Measurements from ENCODE around the gene RBM15.

The RBM15 gene

DNA sequence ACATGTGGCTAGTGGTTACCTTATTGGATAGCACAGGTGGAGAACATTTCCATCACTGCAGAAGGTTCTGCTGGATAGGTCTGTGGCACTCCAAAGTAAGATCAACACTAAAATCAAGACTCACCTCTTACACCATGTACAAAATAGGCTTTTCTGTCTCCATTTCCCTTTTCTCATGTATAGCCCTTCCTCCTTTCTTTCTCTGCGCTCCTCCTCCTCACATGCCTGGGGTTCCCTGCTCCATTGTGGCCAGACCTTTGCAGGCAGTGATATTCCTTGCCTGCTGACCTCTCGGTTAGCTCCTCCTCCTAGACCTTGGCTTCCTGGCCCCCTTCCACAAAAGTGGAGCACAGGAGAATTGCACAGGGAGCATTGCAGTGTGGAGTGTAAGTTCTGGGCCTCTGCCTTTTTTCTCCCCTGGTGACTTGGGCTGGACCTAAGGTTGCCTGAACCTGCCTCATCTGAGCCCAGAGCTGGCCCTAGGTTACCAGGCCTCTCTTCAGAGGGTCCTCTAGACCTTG lies 33.2 kb upstream of the RBM15 start:
- Histone ChIP-seq H3K14ac (ENCODE audit: low read length) (no peak overlapping the region), H2AFZ (ENCODE audit: insufficient read depth, low read length, poor library complexity) (no peak overlapping the region), H3K18ac (ENCODE audit: low read length) (no peak overlapping the region), H3K4me1 (ENCODE audit: control insufficient read depth in 1 of 2, insufficient read depth in 2 of 2, low read length in 2 of 2) (peaks cover 0 to 2% of the 10 kb centered on the region in 2 experiments), H4K8ac (ENCODE audit: low read depth, low read length) (no peak overlapping the region), H3K23ac (ENCODE audit: low read length) (no peak overlapping the region), H2BK12ac (ENCODE audit: low read length) (no peak overlapping the region), H3K4me2 (ENCODE audit: low read length) (no peak overlapping the region), H3K79me2 (ENCODE audit: control insufficient read depth, insufficient read depth, low read length, poor library complexity) (no peaks in the 10 kb centered on the region), H3K9ac (ENCODE audit: low read length) (no peak overlapping the region), H2BK5ac (ENCODE audit: low read depth, low read length, poor library complexity) (no peak overlapping the region), H3K4me3 (ENCODE audit: low read depth, low read length) (no peak overlapping the region), H3K9me3 (ENCODE audit: insufficient read depth, low read depth, low read length) (peaks cover 3% of the 10 kb centered on the region), H3K36me3 (ENCODE audit: control insufficient read depth in 1 of 2, insufficient read depth in 2 of 2, low read length in 2 of 2) (no peaks in the 10 kb centered on the region), H3K4ac (ENCODE audit: low read depth, low read length) (no peak overlapping the region), H4K12ac (ENCODE audit: low read depth, low read length) (no peak overlapping the region), H3K79me1 (ENCODE audit: low read length) (no peaks in the 10 kb centered on the region), H2AK5ac (ENCODE audit: low read length) (no peak overlapping the region), H3K27ac (ENCODE audit: low read depth, low read length) (no peak overlapping the region), H2BK120ac (ENCODE audit: insufficient read depth, low read length, poor library complexity) (no peak overlapping the region), H3K27me3 (ENCODE audit: insufficient read depth, low read length) (no peaks in the 10 kb centered on the region), H4K91ac (ENCODE audit: low read depth, low read length) (no peak overlapping the region)
- no CpG with 5 or more reads among the region's 2 CpGs for WGBS (ENCODE audit: extremely low coverage, insufficient coverage, insufficient read length)
- no peak for DNase-seq

DNA sequence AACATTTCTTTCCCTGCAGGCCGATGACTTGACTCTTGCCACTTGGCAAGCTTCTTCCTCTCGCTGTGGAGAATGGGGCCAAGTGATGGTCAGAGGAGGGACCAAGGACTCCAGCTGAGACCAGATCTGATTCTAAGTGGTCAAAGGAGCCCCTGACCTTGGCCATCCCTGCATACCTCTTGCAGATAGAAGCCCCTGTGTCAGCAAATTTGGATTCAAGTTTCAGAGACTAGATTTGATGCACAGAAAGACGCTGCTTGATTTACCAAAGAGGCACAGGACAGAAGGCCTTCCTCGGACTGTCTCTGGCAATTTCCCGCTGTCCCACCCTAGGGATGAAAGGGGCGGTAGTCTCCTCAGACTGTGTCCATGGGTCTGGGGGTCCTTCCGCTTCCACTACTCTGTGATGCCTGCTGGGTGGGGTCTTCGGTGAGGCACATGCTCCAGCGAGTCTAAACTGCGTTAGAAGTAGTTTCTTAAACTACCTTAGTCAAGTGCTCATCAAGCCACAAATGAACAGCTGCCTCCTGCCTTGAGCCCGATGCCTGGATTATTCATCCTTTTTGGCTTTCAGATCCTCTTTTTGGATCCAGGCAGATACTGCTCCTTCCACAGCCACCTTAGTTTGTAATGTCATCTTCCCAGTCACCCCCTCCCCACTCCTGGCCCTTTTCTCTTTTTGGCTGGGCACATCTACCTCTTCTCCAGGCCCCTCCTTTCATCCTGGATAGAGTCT lies 31.8 kb upstream of the RBM15 start:
- Histone ChIP-seq H2BK120ac (ENCODE audit: insufficient read depth, low read length, poor library complexity) (no peak overlapping the region), H3K4me1 (ENCODE audit: control insufficient read depth in 1 of 2, insufficient read depth in 2 of 2, low read length in 2 of 2) (peaks cover 0 to 2% of the 10 kb centered on the region in 2 experiments), H3K9ac (ENCODE audit: low read length) (no peak overlapping the region), H3K23ac (ENCODE audit: low read length) (no peak overlapping the region), H3K27me3 (ENCODE audit: insufficient read depth, low read length) (no peaks in the 10 kb centered on the region), H4K12ac (ENCODE audit: low read depth, low read length) (no peak overlapping the region), H2AFZ (ENCODE audit: insufficient read depth, low read length, poor library complexity) (no peak overlapping the region), H3K4ac (ENCODE audit: low read depth, low read length) (no peak overlapping the region), H3K4me3 (ENCODE audit: low read depth, low read length) (no peak overlapping the region), H3K4me2 (ENCODE audit: low read length) (no peak overlapping the region), H2BK12ac (ENCODE audit: low read length) (no peak overlapping the region), H3K36me3 (ENCODE audit: control insufficient read depth in 1 of 2, insufficient read depth in 2 of 2, low read length in 2 of 2) (no peaks in the 10 kb centered on the region), H3K79me2 (ENCODE audit: control insufficient read depth, insufficient read depth, low read length, poor library complexity) (no peaks in the 10 kb centered on the region), H4K8ac (ENCODE audit: low read depth, low read length) (no peak overlapping the region), H2BK5ac (ENCODE audit: low read depth, low read length, poor library complexity) (no peak overlapping the region), H3K27ac (ENCODE audit: low read depth, low read length) (no peak overlapping the region), H3K9me3 (ENCODE audit: insufficient read depth, low read depth, low read length) (peaks cover 5% of the 10 kb centered on the region), H2AK5ac (ENCODE audit: low read length) (no peak overlapping the region), H3K14ac (ENCODE audit: low read length) (no peak overlapping the region), H3K18ac (ENCODE audit: low read length) (no peak overlapping the region), H3K79me1 (ENCODE audit: low read length) (no peaks in the 10 kb centered on the region), H4K91ac (ENCODE audit: low read depth, low read length) (no peak overlapping the region)
- DNase-seq: no peak
- WGBS (ENCODE audit: extremely low coverage, insufficient coverage, insufficient read length): no CpG with 5 or more reads among the region's 11 CpGs

DNA sequence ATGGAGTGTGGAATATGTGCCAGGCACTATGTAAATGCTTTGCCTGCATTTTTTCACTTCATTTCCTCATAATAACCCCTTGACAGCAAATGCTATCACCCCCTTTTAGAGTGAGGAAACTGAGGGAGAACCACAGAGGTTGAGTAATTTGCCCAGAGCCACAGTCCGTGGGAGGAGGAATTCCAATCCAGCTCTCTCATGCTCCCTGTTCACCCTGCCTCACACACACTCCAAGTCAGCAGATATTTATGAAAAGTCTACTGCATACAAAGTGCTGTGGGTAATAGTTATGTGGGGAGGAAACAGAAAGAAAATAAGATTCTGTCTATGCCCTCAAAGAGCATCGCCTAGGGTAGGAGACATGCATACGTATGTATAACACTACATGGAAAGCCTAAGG lies 30.9 kb upstream of the RBM15 start:
- no peaks in the 10 kb centered on the region for H3K79me1 ChIP-seq (ENCODE audit: low read length)
- no peak overlapping the region for H3K23ac ChIP-seq (ENCODE audit: low read length)
- H2AK5ac ChIP-seq (ENCODE audit: low read length): no peak overlapping the region
- no peak for DNase-seq
- WGBS (ENCODE audit: extremely low coverage, insufficient coverage, insufficient read length): no CpG with 5 or more reads among the region's 3 CpGs
- no peak overlapping the region for H3K9ac ChIP-seq (ENCODE audit: low read length)
- H3K27me3 ChIP-seq (ENCODE audit: insufficient read depth, low read length): no peaks in the 10 kb centered on the region
- no peak overlapping the region for H3K4me3 ChIP-seq (ENCODE audit: low read depth, low read length)
- H3K4me2 ChIP-seq (ENCODE audit: low read length): no peak overlapping the region
- no peak overlapping the region for H2BK120ac ChIP-seq (ENCODE audit: insufficient read depth, low read length, poor library complexity)
- H3K18ac ChIP-seq (ENCODE audit: low read length): no peak overlapping the region
- no peaks in the 10 kb centered on the region for H3K79me2 ChIP-seq (ENCODE audit: control insufficient read depth, insufficient read depth, low read length, poor library complexity)
- no peak overlapping the region for H4K8ac ChIP-seq (ENCODE audit: low read depth, low read length)
- H3K27ac ChIP-seq (ENCODE audit: low read depth, low read length): no peak overlapping the region
- no peak overlapping the region for H2BK5ac ChIP-seq (ENCODE audit: low read depth, low read length, poor library complexity)
- H2AFZ ChIP-seq (ENCODE audit: insufficient read depth, low read length, poor library complexity): no peak overlapping the region
- H3K14ac ChIP-seq (ENCODE audit: low read length): no peak overlapping the region
- H3K4me1 ChIP-seq (ENCODE audit: control insufficient read depth in 1 of 2, insufficient read depth in 2 of 2, low read length in 2 of 2): peaks cover 0 to 2% of the 10 kb centered on the region in 2 experiments
- H3K9me3 ChIP-seq (ENCODE audit: insufficient read depth, low read depth, low read length): peaks cover 6% of the 10 kb centered on the region
- H2BK12ac ChIP-seq (ENCODE audit: low read length): no peak overlapping the region
- H4K91ac ChIP-seq (ENCODE audit: low read depth, low read length): no peak overlapping the region
- H4K12ac ChIP-seq (ENCODE audit: low read depth, low read length): no peak overlapping the region
- H3K36me3 ChIP-seq (ENCODE audit: control insufficient read depth in 1 of 2, insufficient read depth in 2 of 2, low read length in 2 of 2): no peaks in the 10 kb centered on the region
- H3K4ac ChIP-seq (ENCODE audit: low read depth, low read length): no peak overlapping the region

DNA sequence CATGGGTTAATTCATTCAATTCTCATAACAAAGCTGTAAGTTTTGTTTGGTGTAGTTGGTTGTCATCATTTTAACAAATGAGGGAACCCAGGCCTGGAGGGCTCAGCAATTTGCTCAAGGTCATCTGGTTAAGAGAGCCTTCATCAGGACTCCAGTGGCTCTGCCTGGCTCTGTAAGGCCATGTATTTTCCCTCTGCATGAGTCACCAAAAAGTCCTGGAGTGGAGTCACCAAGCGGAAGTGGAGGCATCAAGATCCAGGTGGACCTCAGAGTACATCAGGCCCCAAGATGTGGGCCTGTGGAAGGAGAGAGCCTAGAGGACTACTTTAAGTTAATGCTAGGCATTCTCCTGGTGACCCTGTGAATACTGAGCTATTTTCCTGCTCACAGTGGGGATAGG lies 30.0 kb upstream of the RBM15 start:
- H2BK120ac ChIP-seq (ENCODE audit: insufficient read depth, low read length, poor library complexity): no peak overlapping the region
- H3K36me3 ChIP-seq (ENCODE audit: control insufficient read depth in 1 of 2, insufficient read depth in 2 of 2, low read length in 2 of 2): no peaks in the 10 kb centered on the region
- no peak overlapping the region for H3K4ac ChIP-seq (ENCODE audit: low read depth, low read length)
- peaks cover 6% of the 10 kb centered on the region for H3K9me3 ChIP-seq (ENCODE audit: insufficient read depth, low read depth, low read length)
- H3K4me2 ChIP-seq (ENCODE audit: low read length): no peak overlapping the region
- no peak for DNase-seq
- no peak overlapping the region for H4K12ac ChIP-seq (ENCODE audit: low read depth, low read length)
- no peaks in the 10 kb centered on the region for H3K27me3 ChIP-seq (ENCODE audit: insufficient read depth, low read length)
- no peak overlapping the region for H2AFZ ChIP-seq (ENCODE audit: insufficient read depth, low read length, poor library complexity)
- H3K27ac ChIP-seq (ENCODE audit: low read depth, low read length): no peak overlapping the region
- H3K79me2 ChIP-seq (ENCODE audit: control insufficient read depth, insufficient read depth, low read length, poor library complexity): no peaks in the 10 kb centered on the region
- H2AK5ac ChIP-seq (ENCODE audit: low read length): no peak overlapping the region
- no peak overlapping the region for H3K18ac ChIP-seq (ENCODE audit: low read length)
- H2BK5ac ChIP-seq (ENCODE audit: low read depth, low read length, poor library complexity): no peak overlapping the region
- H3K9ac ChIP-seq (ENCODE audit: low read length): no peak overlapping the region
- no peak overlapping the region for H3K23ac ChIP-seq (ENCODE audit: low read length)
- peaks cover 0 to 2% of the 10 kb centered on the region in 2 experiments for H3K4me1 ChIP-seq (ENCODE audit: control insufficient read depth in 1 of 2, insufficient read depth in 2 of 2, low read length in 2 of 2)
- H4K91ac ChIP-seq (ENCODE audit: low read depth, low read length): no peak overlapping the region
- no CpG with 5 or more reads among the region's 1 CpG for WGBS (ENCODE audit: extremely low coverage, insufficient coverage, insufficient read length)
- H2BK12ac ChIP-seq (ENCODE audit: low read length): no peak overlapping the region
- H3K4me3 ChIP-seq (ENCODE audit: low read depth, low read length): no peak overlapping the region
- H3K14ac ChIP-seq (ENCODE audit: low read length): no peak overlapping the region
- H4K8ac ChIP-seq (ENCODE audit: low read depth, low read length): no peak overlapping the region
- no peaks in the 10 kb centered on the region for H3K79me1 ChIP-seq (ENCODE audit: low read length)
